Prostate gland (tissue), 2 donors: Measurements from ENCODE around the gene SIK2. TPM values are rescaled to one million over a fixed set of nuclear protein-coding genes. Genes with fewer than 3 reads are reported as not detected.
"Not testable (repeated sequence)": the region's sequence is repeated elsewhere in the genome, so short reads cannot be mapped to it uniquely, and the experiment has no call there.

Source experiments
- DNase-seq: peaks from one replicate; pipeline ENCODE4 v3.0.0-alpha.2; 2019; ENCODE audit warnings: low spot score
- H3K27ac ChIP-seq, 2 donors: fragments of 200-600 bp; sonication (generic); 2 replicates each; pipeline ENCODE4 v1.5.1; 2017 to 2019
- H3K27me3 ChIP-seq: fragments of 200-600 bp; sonication (generic); replicated peaks from 2 replicates; pipeline ENCODE4 v1.5.1; 2019; ENCODE audit not compliant: insufficient read depth
- H3K36me3 ChIP-seq, 2 donors: fragments of 200-600 bp; sonication (generic); 1 replicate in 1 of 2; 2 replicates in 1 of 2; pipeline versions ENCODE4 v1.5.1 to v1.8.1; 2017 to 2019
- H3K4me1 ChIP-seq: fragments of 200-600 bp; sonication (generic); replicated peaks from 2 replicates; pipeline ENCODE4 v1.5.1; 2019
- H3K4me3 ChIP-seq, 2 donors: fragments of 200-600 bp; sonication (generic); 2 replicates each; pipeline ENCODE4 v1.5.1; 2017 to 2019
- H3K9me3 ChIP-seq: fragments of 200-600 bp; sonication (generic); 2 replicates; pipeline ENCODE4 v1.5.1; 2017
- POLR2A ChIP-seq: fragments of 450-650 bp; IDR thresholded peaks from one replicate; pipeline ENCODE4 v1.6.1; 2016; ENCODE audit warnings: antibody characterized with exemption, mild to moderate bottlenecking
- POLR2AphosphoS5 ChIP-seq: sonication (generic); formaldehyde crosslinking; IDR thresholded peaks from one replicate; pipeline ENCODE4 v1.6.1; 2017; ENCODE audit warnings: antibody characterized with exemption
- WGBS: methylation state at CpG from one replicate; pipeline ENCODE4 v1.1.5; 2018; 5-methylcytosine and 5-hydroxymethylcytosine counted together
- intact Hi-C: fragments of 100-400 bp; cut with DNase I; formaldehyde crosslinking; loops from one replicate; pipeline ENCODE4 v1.14.2; 2022
- total RNA-seq, 2 donors: library from RNA; depleted of rRNA; stranded (reverse); fragments of >200 nt; gene quantifications; one replicate each; pipeline ENCODE4 v1.1.0, GENCODE V29; 2016
- TF ChIP-seq, protein P1 (sequence below), 4 experiments: fragments of 200-600 bp in 2 of 4; fragments of 450-650 bp in 2 of 4; sonication (generic) in 2 of 4; IDR thresholded peaks; 1 replicate in 3 of 4; 2 replicates in 1 of 4; pipeline ENCODE4 v1.5.1; 2016 to 2019; ENCODE audit warnings: antibody characterized with exemption in 4 of 4, mild to moderate bottlenecking in 2 of 4, moderate library complexity in 2 of 4

Gene SIK2
- total RNA-seq, 2 donors from 2014 or later: 13.0 to 18.7 TPM

DNA sequence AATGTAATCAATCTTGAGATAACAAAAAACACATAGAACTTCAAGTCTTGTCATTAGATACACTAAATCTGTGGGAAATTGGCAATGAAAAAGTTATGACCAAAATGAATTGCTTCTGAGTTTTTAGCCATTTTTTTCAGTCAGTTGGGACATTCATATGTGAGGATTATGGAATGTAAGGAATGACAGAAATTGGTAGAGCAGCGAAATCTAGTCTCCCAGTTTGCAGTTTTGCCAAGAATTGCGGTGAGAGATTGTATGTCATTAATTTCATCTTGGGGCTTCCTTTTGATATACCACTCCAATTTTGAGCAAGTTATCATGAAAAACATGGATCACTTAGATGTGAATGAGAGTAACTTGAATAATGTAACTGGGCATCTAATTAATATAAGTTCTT lies 49.9 kb downstream of the SIK2 start:
- Histone ChIP-seq H3K27me3 (no peaks in the 10 kb centered on the region), H3K4me3 (no peak overlapping the region), H3K27ac (no peak overlapping the region), H3K4me1 (no peaks in the 10 kb centered on the region), H3K36me3 (no peaks in the 10 kb centered on the region), H3K9me3 (no peaks in the 10 kb centered on the region)
- 92% methylated on average over 2 of the region's 2 CpGs for WGBS
- TF ChIP-seq, protein P1, sequence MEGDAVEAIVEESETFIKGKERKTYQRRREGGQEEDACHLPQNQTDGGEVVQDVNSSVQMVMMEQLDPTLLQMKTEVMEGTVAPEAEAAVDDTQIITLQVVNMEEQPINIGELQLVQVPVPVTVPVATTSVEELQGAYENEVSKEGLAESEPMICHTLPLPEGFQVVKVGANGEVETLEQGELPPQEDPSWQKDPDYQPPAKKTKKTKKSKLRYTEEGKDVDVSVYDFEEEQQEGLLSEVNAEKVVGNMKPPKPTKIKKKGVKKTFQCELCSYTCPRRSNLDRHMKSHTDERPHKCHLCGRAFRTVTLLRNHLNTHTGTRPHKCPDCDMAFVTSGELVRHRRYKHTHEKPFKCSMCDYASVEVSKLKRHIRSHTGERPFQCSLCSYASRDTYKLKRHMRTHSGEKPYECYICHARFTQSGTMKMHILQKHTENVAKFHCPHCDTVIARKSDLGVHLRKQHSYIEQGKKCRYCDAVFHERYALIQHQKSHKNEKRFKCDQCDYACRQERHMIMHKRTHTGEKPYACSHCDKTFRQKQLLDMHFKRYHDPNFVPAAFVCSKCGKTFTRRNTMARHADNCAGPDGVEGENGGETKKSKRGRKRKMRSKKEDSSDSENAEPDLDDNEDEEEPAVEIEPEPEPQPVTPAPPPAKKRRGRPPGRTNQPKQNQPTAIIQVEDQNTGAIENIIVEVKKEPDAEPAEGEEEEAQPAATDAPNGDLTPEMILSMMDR (IDR thresholded peaks at IDR 0.05): no peak
- no peak for TF ChIP-seq POLR2A
- no peak for TF ChIP-seq POLR2AphosphoS5
- intact Hi-C loops: no loop called here
- no peak for DNase-seq

DNA sequence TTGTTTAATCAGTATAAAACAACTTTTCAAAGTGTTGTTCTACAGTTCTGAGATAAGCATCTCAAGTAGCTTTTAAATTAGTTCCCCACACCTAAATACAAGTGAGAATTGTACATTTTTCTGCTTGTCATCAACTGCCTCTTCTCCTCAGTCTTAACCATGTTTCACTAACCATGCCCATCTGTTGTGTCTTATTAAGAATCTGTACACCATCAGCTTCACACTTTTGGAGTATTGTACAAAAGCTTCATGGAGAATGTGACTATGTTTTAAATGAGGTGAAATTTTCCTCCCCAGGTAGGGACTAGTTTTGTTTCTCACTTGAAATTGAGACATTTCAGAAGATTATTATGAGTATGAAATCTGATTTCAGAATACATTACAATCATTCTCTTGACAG lies 52.4 kb downstream of the SIK2 start:
- Histone ChIP-seq H3K27me3 (no peaks in the 10 kb centered on the region), H3K9me3 (no peaks in the 10 kb centered on the region)

DNA sequence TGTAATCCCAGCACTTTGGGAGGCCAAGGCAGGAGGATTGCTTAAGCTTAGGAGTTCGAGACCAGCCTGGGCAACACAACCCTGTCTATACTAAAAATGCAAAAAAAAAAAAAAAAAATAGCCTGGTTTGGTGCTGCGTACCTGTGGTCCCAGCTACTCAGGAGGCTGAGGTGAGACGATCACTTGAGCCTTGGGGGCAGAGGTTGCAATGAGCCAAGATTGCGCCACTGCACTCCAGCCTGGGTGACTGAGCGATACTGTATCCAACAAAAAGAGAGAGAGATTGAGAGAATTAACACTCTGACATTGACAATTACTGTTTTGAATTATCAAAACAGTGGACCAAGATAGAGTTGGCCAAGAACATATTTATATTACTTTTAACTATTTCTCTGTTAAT lies 53.7 kb downstream of the SIK2 start:
- no peaks in the 10 kb centered on the region for H3K27me3 ChIP-seq
- H3K27ac ChIP-seq: no peak overlapping the region
- intact Hi-C loops: no loop called here
- no peaks in the 10 kb centered on the region for H3K4me1 ChIP-seq
- no peak for DNase-seq
- no peaks in the 10 kb centered on the region for H3K9me3 ChIP-seq
- no peaks in the 10 kb centered on the region for H3K36me3 ChIP-seq
- H3K4me3 ChIP-seq: no peak overlapping the region
- 97% methylated on average over 5 of the region's 5 CpGs for WGBS
- TF ChIP-seq, protein P1 (IDR thresholded peaks at IDR 0.05): no peak
- TF ChIP-seq POLR2AphosphoS5 (no peak), POLR2A (no peak)

More for the DNA sequence above, 52.4 kb downstream of the SIK2 start:
- Histone ChIP-seq H3K27ac (no peak overlapping the region), H3K4me1 (no peaks in the 10 kb centered on the region), H3K4me3 (no peak overlapping the region), H3K36me3 (no peaks in the 10 kb centered on the region)
- TF ChIP-seq, protein P1 (IDR thresholded peaks at IDR 0.05): no peak
- TF ChIP-seq POLR2AphosphoS5: no peak
- TF ChIP-seq POLR2A: no peak
- DNase-seq: no peak
- intact Hi-C loops: no loop called here

DNA sequence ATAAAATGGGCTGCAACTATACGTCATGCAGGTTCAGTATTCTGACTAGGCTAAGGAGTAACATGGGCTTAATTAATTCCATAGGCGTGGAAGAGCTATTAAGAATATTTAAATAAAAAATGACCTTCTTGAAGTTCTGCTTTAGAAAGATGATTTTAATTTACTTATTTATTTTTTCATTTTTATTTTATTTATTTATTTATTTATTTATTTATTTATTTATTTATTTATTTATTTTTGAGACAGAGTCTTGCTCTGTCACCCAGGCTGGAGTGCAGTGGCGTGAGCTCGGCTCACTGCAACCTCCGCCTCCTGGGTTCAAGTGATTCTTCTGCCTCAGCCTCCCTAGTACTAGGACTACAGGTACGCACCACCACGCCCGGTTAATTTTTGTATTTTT lies 55.7 kb downstream of the SIK2 start:
- WGBS: 95% methylated on average over 8 of the region's 8 CpGs
- H3K27me3 ChIP-seq, H3K36me3 ChIP-seq, DNase-seq, H3K27ac ChIP-seq, H3K4me1 ChIP-seq, intact Hi-C loops, H3K4me3 ChIP-seq, H3K9me3 ChIP-seq: not testable (repeated sequence)

DNA sequence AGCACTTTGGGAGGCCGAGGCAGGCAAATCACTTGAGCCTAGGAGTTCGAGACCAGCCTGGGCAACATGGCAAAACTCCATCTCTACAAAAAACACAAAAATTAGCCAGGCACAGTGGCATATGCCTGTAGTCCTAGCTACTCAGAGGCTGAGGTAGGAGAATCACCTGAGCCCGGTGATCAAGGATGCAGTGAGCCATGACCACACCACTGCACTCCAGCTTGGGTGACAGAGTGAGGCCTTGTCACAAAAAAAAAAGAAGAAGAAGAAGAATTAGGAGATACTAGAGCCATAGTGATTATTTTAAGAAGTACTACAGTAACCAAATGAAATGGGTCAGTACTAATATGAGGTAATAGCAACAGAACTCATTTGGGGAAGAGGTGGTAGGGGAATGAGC lies 56.2 kb downstream of the SIK2 start:
- DNase-seq, H3K27me3 ChIP-seq, H3K27ac ChIP-seq, H3K36me3 ChIP-seq, H3K4me1 ChIP-seq, H3K9me3 ChIP-seq, intact Hi-C loops, H3K4me3 ChIP-seq: not testable (repeated sequence)
- WGBS: 94% methylated on average over 3 of the region's 3 CpGs

DNA sequence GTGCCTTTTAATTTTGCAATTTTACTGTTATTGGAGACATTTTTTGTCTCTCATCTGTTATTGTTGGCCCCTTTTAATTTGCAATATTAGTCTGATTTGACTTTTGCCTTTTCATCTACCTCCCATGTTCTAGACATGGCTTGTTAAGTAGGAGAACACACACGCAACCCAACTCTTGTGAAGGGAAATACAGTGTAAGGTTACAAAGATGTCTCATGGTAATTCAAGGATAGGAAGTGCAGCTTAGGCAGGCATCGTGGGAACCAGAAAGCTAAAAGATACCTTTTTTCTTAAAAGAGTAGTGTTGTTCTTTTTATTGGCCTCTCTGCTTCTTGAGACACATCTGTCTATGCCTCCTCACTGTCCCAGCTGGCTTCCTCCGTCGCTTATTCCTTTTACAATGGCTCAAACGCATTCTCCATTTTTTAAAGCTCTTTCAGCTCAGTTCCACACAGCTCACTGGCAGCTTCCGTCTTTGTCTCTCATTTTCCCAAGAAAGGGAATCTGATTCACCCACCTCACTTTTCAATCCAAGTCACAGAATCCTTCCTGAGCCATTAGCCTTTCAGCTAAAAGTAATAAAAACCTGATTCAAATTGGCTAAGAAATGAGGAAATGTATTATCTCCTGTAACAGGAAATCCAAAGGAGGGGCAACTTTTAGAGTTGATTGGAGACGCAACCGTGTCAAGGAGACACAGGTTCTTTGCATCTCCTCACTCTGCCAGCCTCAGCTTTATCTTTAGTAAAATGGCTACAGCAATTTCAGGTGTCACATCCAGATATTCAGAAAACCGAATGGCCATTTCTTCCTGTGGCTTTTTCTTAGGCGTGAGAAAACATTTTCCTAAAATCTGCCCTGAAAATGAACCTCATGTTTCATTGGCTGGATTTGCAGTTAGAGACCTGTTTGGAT lies 57.2 kb downstream of the SIK2 start:
- TF ChIP-seq POLR2AphosphoS5 (no peak), POLR2A (no peak)
- TF ChIP-seq, protein P1 (IDR thresholded peaks at IDR 0.05): no peak
- 70% methylated on average over 10 of the region's 10 CpGs for WGBS
- Histone ChIP-seq H3K27me3 (no peaks in the 10 kb centered on the region), H3K36me3 (no peaks in the 10 kb centered on the region), H3K27ac (no peak overlapping the region), H3K4me3 (no peak overlapping the region), H3K9me3 (no peaks in the 10 kb centered on the region), H3K4me1 (no peaks in the 10 kb centered on the region)
- DNase-seq: no peak
- intact Hi-C loops: no loop called here
